Measurements from ENCODE around the gene ATAD3C.
"Not testable (repeated sequence)": the region's sequence is repeated elsewhere in the genome, so short reads cannot be mapped to it uniquely, and the experiment has no call there.

Gene ATAD3C

GRCh38 chr1:1410238-1410637 is 39.3 kb upstream of the ATAD3C start:
- H3K36me3 ChIP-seq (ENCODE audit: control insufficient read depth in 2 of 2, insufficient read depth in 1 of 2, low read length in 2 of 2): peaks cover 8 to 28% of the 10 kb centered on the region in 2 experiments; a peak in 2 of 3 replicates
- CTCF ChIA-PET: interaction anchor here (0.9 to 2.8 kb wide), 2 partner anchors 31 to 499 kb away, joined by 3 to 14 read pairs; no protein-coding TSS in a partner anchor
- POLR2A ChIA-PET: interaction anchor here (1.1 kb wide), 1 partner anchor 47 kb away, joined by 3 read pairs; no protein-coding TSS in a partner anchor
- not testable (repeated sequence) for H3K9me3 ChIP-seq (ENCODE audit: control insufficient read depth, insufficient read depth, low read depth, low read length); H3K27ac ChIP-seq (ENCODE audit: extremely low read depth, low read depth, low read length); H3K4me1 ChIP-seq (ENCODE audit: control insufficient read depth, insufficient read depth, low read length); H3K4me3 ChIP-seq (ENCODE audit: low read depth, low read length)
- TF ChIP-seq ZFP69B (tag by site-specific recombination; IDR thresholded peaks at IDR 0.05): 0 out of 2 replicates have a peak, but pooled peaks have one; percentile 19

- Histone ChIP-seq H3K4me3 (ENCODE audit: low read depth, low read length) (no peak overlapping the region), H3K4me1 (ENCODE audit: control insufficient read depth, insufficient read depth, low read length) (no peaks in the 10 kb centered on the region), H3K27ac (ENCODE audit: extremely low read depth, low read depth, low read length) (no peak overlapping the region), H3K36me3 (ENCODE audit: control insufficient read depth in 2 of 2, insufficient read depth in 1 of 2, low read length in 2 of 2) (peaks cover 0 to 15% of the 10 kb centered on the region in 2 experiments; a peak in 2 of 3 replicates), H3K9me3 (ENCODE audit: control insufficient read depth, insufficient read depth, low read depth, low read length) (no peaks in the 10 kb centered on the region)
- ChIA-PET CTCF (no interaction called here), POLR2A (interaction anchor here (1.2 kb wide), 1 partner anchor 12 kb away, joined by 4 read pairs; the partner anchor contains the start of gene CCNL2)
- TF ChIP-seq ZNF654 (tag by site-specific recombination; IDR thresholded peaks at IDR 0.05; ENCODE audit: low read depth) (no peak), WT1 (tag by site-specific recombination; IDR thresholded peaks at IDR 0.05) (no peak), ZNF548 (tag by site-specific recombination; IDR thresholded peaks at IDR 0.05) (no peak), BCL11B (tag by site-specific recombination; IDR thresholded peaks at IDR 0.05; ENCODE audit: low read depth) (no peak), MZF1 (tag by site-specific recombination; IDR thresholded peaks at IDR 0.05; ENCODE audit: borderline replicate concordance) (no peak), ZNF2 (tag by site-specific recombination; IDR thresholded peaks at IDR 0.05) (no peak), ZNF544 (tag by site-specific recombination; IDR thresholded peaks at IDR 0.05) (no peak), ZNF19 (tag by site-specific recombination; IDR thresholded peaks at IDR 0.05; ENCODE audit: low read depth) (no peak)
Measured at GRCh38 chr1:1411626-1412025, 37.9 kb upstream of the ATAD3C start.

GRCh38 chr1:1412311-1412902 is 37.1 kb upstream of the ATAD3C start:
- H3K9me3 ChIP-seq (ENCODE audit: control insufficient read depth, insufficient read depth, low read depth, low read length); CTCF ChIA-PET; H3K27ac ChIP-seq (ENCODE audit: extremely low read depth, low read depth, low read length); H3K4me1 ChIP-seq (ENCODE audit: control insufficient read depth, insufficient read depth, low read length); H3K4me3 ChIP-seq (ENCODE audit: low read depth, low read length): not testable (repeated sequence)
- H3K36me3 ChIP-seq (ENCODE audit: control insufficient read depth in 2 of 2, insufficient read depth in 1 of 2, low read length in 2 of 2): peaks cover 0 to 15% of the 10 kb centered on the region in 2 experiments; a peak in 2 of 3 replicates
- POLR2A ChIA-PET: interaction anchor here (1.0 kb wide), 1 partner anchor 14 kb away, joined by 3 read pairs; the partner anchor contains the start of gene CCNL2
- TF ChIP-seq ZNF701 (tag by site-specific recombination; IDR thresholded peaks at IDR 0.05): 0 out of 2 replicates have a peak, but pooled peaks have one; percentile 51

GRCh38 chr1:1415751-1416150 is 33.7 kb upstream of the ATAD3C start:
- Histone ChIP-seq H3K9me3 (ENCODE audit: control insufficient read depth, insufficient read depth, low read depth, low read length) (no peaks in the 10 kb centered on the region), H3K4me3 (ENCODE audit: low read depth, low read length) (no peak overlapping the region), H3K4me1 (ENCODE audit: control insufficient read depth, insufficient read depth, low read length) (no peaks in the 10 kb centered on the region), H3K36me3 (ENCODE audit: control insufficient read depth in 2 of 2, insufficient read depth in 1 of 2, low read length in 2 of 2) (no peaks in the 10 kb centered on the region), H3K27ac (ENCODE audit: extremely low read depth, low read depth, low read length) (no peak overlapping the region)
- CTCF ChIA-PET: interaction anchor here (1.2 to 1.3 kb wide), 2 partner anchors 14 to 68 kb away, joined by 3 read pairs; no protein-coding TSS in a partner anchor
- POLR2A ChIA-PET: interaction anchor here (0.7 kb wide), 1 partner anchor 43 kb away, joined by 3 read pairs; no protein-coding TSS in a partner anchor
- TF ChIP-seq, protein P1, sequence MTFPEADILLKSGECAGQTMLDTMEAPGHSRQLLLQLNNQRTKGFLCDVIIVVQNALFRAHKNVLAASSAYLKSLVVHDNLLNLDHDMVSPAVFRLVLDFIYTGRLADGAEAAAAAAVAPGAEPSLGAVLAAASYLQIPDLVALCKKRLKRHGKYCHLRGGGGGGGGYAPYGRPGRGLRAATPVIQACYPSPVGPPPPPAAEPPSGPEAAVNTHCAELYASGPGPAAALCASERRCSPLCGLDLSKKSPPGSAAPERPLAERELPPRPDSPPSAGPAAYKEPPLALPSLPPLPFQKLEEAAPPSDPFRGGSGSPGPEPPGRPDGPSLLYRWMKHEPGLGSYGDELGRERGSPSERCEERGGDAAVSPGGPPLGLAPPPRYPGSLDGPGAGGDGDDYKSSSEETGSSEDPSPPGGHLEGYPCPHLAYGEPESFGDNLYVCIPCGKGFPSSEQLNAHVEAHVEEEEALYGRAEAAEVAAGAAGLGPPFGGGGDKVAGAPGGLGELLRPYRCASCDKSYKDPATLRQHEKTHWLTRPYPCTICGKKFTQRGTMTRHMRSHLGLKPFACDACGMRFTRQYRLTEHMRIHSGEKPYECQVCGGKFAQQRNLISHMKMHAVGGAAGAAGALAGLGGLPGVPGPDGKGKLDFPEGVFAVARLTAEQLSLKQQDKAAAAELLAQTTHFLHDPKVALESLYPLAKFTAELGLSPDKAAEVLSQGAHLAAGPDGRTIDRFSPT (tag by site-specific recombination; IDR thresholded peaks at IDR 0.05): no peak
- TF ChIP-seq ZFP37 (tag by site-specific recombination; IDR thresholded peaks at IDR 0.05): no peak
- TF ChIP-seq ZNF530 (tag by site-specific recombination; IDR thresholded peaks at IDR 0.05; ENCODE audit: low read depth): no peak
- no peak for TF ChIP-seq HOXA7 (CRISPR knock-in tag; IDR thresholded peaks at IDR 0.05; ENCODE audit: borderline replicate concordance)
- TF ChIP-seq ZNF626 (tag by site-specific recombination; IDR thresholded peaks at IDR 0.05): no peak
- TF ChIP-seq ZNF416 (tag by site-specific recombination; IDR thresholded peaks at IDR 0.05): no peak
- no peak for TF ChIP-seq MZF1 (tag by site-specific recombination; IDR thresholded peaks at IDR 0.05; ENCODE audit: borderline replicate concordance)
- TF ChIP-seq, protein P2, sequence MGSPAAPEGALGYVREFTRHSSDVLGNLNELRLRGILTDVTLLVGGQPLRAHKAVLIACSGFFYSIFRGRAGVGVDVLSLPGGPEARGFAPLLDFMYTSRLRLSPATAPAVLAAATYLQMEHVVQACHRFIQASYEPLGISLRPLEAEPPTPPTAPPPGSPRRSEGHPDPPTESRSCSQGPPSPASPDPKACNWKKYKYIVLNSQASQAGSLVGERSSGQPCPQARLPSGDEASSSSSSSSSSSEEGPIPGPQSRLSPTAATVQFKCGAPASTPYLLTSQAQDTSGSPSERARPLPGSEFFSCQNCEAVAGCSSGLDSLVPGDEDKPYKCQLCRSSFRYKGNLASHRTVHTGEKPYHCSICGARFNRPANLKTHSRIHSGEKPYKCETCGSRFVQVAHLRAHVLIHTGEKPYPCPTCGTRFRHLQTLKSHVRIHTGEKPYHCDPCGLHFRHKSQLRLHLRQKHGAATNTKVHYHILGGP (tag by site-specific recombination; IDR thresholded peaks at IDR 0.05): no peak
- no peak for TF ChIP-seq KLF1 (tag by site-specific recombination; IDR thresholded peaks at IDR 0.05)
- TF ChIP-seq, protein P3, sequence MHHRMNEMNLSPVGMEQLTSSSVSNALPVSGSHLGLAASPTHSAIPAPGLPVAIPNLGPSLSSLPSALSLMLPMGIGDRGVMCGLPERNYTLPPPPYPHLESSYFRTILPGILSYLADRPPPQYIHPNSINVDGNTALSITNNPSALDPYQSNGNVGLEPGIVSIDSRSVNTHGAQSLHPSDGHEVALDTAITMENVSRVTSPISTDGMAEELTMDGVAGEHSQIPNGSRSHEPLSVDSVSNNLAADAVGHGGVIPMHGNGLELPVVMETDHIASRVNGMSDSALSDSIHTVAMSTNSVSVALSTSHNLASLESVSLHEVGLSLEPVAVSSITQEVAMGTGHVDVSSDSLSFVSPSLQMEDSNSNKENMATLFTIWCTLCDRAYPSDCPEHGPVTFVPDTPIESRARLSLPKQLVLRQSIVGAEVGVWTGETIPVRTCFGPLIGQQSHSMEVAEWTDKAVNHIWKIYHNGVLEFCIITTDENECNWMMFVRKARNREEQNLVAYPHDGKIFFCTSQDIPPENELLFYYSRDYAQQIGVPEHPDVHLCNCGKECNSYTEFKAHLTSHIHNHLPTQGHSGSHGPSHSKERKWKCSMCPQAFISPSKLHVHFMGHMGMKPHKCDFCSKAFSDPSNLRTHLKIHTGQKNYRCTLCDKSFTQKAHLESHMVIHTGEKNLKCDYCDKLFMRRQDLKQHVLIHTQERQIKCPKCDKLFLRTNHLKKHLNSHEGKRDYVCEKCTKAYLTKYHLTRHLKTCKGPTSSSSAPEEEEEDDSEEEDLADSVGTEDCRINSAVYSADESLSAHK (tag by site-specific recombination; IDR thresholded peaks at IDR 0.05): no peak
- TF ChIP-seq, protein P4, sequence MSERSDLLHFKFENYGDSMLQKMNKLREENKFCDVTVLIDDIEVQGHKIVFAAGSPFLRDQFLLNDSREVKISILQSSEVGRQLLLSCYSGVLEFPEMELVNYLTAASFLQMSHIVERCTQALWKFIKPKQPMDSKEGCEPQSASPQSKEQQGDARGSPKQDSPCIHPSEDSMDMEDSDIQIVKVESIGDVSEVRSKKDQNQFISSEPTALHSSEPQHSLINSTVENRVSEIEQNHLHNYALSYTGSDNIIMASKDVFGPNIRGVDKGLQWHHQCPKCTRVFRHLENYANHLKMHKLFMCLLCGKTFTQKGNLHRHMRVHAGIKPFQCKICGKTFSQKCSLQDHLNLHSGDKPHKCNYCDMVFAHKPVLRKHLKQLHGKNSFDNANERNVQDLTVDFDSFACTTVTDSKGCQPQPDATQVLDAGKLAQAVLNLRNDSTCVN (tag by site-specific recombination; optimal IDR thresholded peaks at IDR 0.05): no peak

Measured in HEK293 (cell line).